PFSK-1 (cell line): Measurements from ENCODE around the gene PRR20D.

ENCODE experiments used
- POLR2AphosphoS5 ChIP-seq: IDR thresholded peaks from 2 replicates; pipeline ENCODE4 v1.6.1; 2012; ENCODE audit warnings: low read depth, mild to moderate bottlenecking, control low read depth, low read length, moderate library complexity
- REST ChIP-seq, 2 experiments: IDR thresholded peaks; 2 replicates each; pipeline versions ENCODE4 v1.6.1 to v1.8.0; 2011 to 2012; ENCODE audit warnings: low read depth in 2 of 2, low read length in 2 of 2, control low read depth in 1 of 2, inconsistent platforms in 1 of 2, mild to moderate bottlenecking in 1 of 2, moderate library complexity in 1 of 2; ENCODE audit not compliant: insufficient read depth in 1 of 2
- SIN3A ChIP-seq: IDR thresholded peaks from 2 replicates; pipeline ENCODE4 v1.6.1; 2012; ENCODE audit warnings: mild to moderate bottlenecking, low read length, moderate library complexity, borderline replicate concordance; ENCODE audit not compliant: insufficient read depth
- TAF1 ChIP-seq: IDR thresholded peaks from 2 replicates; pipeline ENCODE4 v1.6.1; 2012; ENCODE audit warnings: low read length, control low read depth, borderline replicate concordance; ENCODE audit not compliant: insufficient read depth

GRCh38 chr13:57136093-57136492 lies 24.3 kb upstream of the PRR20D start:
- TF ChIP-seq POLR2AphosphoS5 (no peak), SIN3A (no peak), REST (IDR thresholded peaks at IDR 0.05; ENCODE audit: insufficient read depth in 1 of 2, low read depth in 2 of 2, low read length in 2 of 2) (no peak), TAF1 (no peak)
